ENCODE measurements around the gene ATP1B1.

The ATP1B1 gene

DNA sequence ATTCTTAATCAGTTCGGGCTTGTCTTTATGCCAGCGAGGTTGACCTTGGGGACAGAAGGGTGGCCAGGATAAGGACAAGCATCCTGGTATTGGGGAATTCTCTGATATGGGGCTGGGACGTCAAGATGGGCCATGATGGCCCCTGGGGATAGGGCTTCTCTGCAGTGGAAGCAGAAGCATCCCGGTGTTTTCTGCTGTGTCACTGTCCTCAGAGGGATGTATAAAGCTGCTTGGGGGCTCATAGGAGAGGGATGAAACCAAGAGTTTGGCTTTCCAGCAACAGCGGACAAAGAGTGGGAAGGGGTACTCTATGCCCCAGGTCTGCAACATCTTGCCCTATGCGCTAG is 1.4 kb upstream of the ATP1B1 start:
- peaks cover 12% of the 10 kb centered on the region for H3K4me1 ChIP-seq (ENCODE audit: control insufficient read depth, low read depth, low read length)
- no peak overlapping the region for H2BK120ac ChIP-seq (ENCODE audit: low read depth, low read length)
- no CpG with 5 or more reads among the region's 6 CpGs for WGBS (ENCODE audit: extremely low coverage, insufficient coverage, low lambda C conversion rate)
- no peak for DNase-seq
- peaks cover 32% of the 10 kb centered on the region for H3K79me2 ChIP-seq (ENCODE audit: control insufficient read depth, insufficient read depth, low read length)
- no peak overlapping the region for H2BK15ac ChIP-seq (replicated peaks; ENCODE audit: low read depth)
- no peak overlapping the region for H2AK5ac ChIP-seq (ENCODE audit: low read length)
- no peaks in the 10 kb centered on the region for H3K27me3 ChIP-seq (ENCODE audit: insufficient read depth, low read length, poor library complexity)
- no peak overlapping the region for H2BK5ac ChIP-seq (ENCODE audit: low read length)
- H4K5ac ChIP-seq (ENCODE audit: low read length), result no peak overlapping the region
- H3K18ac ChIP-seq (ENCODE audit: low read length), result peak overlapping the region; percentile 35
- peak overlapping the region; percentile 49 for H3K9ac ChIP-seq (ENCODE audit: low read length)
- H3K4me2 ChIP-seq (ENCODE audit: low read length), result peak overlapping the region; percentile 10
- H4K8ac ChIP-seq (ENCODE audit: low read depth, low read length), result no peak overlapping the region
- H3K56ac ChIP-seq (ENCODE audit: low read length), result peak overlapping the region; percentile 89
- no peaks in the 10 kb centered on the region for H3K36me3 ChIP-seq (ENCODE audit: control insufficient read depth, insufficient read depth, low read length)
- H3K79me1 ChIP-seq (ENCODE audit: low read length), result peaks cover 8% of the 10 kb centered on the region
- no peak overlapping the region for H3K23ac ChIP-seq (ENCODE audit: low read length)
- H3K4me3 ChIP-seq (ENCODE audit: low read length), result no peak overlapping the region
- H3K27ac ChIP-seq (ENCODE audit: low read depth, low read length), result no peak overlapping the region
- peak overlapping the region; percentile 41 for H3K4ac ChIP-seq (ENCODE audit: low read depth, low read length)

- Histone ChIP-seq H3K36me3 (ENCODE audit: control insufficient read depth, insufficient read depth, low read length) (no peaks in the 10 kb centered on the region), H3K23ac (ENCODE audit: low read length) (peak overlapping the region; percentile 1), H3K9ac (ENCODE audit: low read length) (peak overlapping the region; percentile 49), H2BK5ac (ENCODE audit: low read length) (no peak overlapping the region), H2AK5ac (ENCODE audit: low read length) (no peak overlapping the region), H3K56ac (ENCODE audit: low read length) (peak overlapping the region; percentile 89), H2BK15ac (replicated peaks; ENCODE audit: low read depth) (no peak overlapping the region), H3K27ac (ENCODE audit: low read depth, low read length) (peak overlapping the region; percentile 85), H3K4me2 (ENCODE audit: low read length) (peak overlapping the region; percentile 10), H3K79me2 (ENCODE audit: control insufficient read depth, insufficient read depth, low read length) (peaks cover 36% of the 10 kb centered on the region), H3K4me3 (ENCODE audit: low read length) (peak overlapping the region; percentile 4), H3K27me3 (ENCODE audit: insufficient read depth, low read length, poor library complexity) (no peaks in the 10 kb centered on the region), H4K5ac (ENCODE audit: low read length) (no peak overlapping the region), H3K4ac (ENCODE audit: low read depth, low read length) (peak overlapping the region; percentile 41), H2BK120ac (ENCODE audit: low read depth, low read length) (no peak overlapping the region), H3K4me1 (ENCODE audit: control insufficient read depth, low read depth, low read length) (peaks cover 15% of the 10 kb centered on the region), H4K8ac (ENCODE audit: low read depth, low read length) (peak overlapping the region; percentile 77), H3K18ac (ENCODE audit: low read length) (peak overlapping the region; percentile 35), H3K79me1 (ENCODE audit: low read length) (peaks cover 8% of the 10 kb centered on the region)
- peak; percentile 81 for DNase-seq
- WGBS (ENCODE audit: extremely low coverage, insufficient coverage, low lambda C conversion rate), result no CpG with 5 or more reads among the region's 47 CpGs
Measured at GRCh38 chr1:169105434-169106094, 926 bp upstream of the ATP1B1 start.

- H3K27me3 ChIP-seq (ENCODE audit: insufficient read depth, low read length, poor library complexity), result no peaks in the 10 kb centered on the region
- H2AK5ac ChIP-seq (ENCODE audit: low read length), result no peak overlapping the region
- no peak overlapping the region for H2BK15ac ChIP-seq (replicated peaks; ENCODE audit: low read depth)
- H3K4ac ChIP-seq (ENCODE audit: low read depth, low read length), result peak overlapping the region; percentile 92
- peak overlapping the region; percentile 85 for H3K9ac ChIP-seq (ENCODE audit: low read length)
- DNase-seq, result peak; percentile 61
- peak overlapping the region; percentile 96 for H3K18ac ChIP-seq (ENCODE audit: low read length)
- H4K8ac ChIP-seq (ENCODE audit: low read depth, low read length), result no peak overlapping the region
- peak overlapping the region; percentile 90 for H3K4me3 ChIP-seq (ENCODE audit: low read length)
- peak overlapping the region; percentile 85 for H3K27ac ChIP-seq (ENCODE audit: low read depth, low read length)
- peak overlapping the region; percentile 81 for H2BK5ac ChIP-seq (ENCODE audit: low read length)
- H3K23ac ChIP-seq (ENCODE audit: low read length), result peak overlapping the region; percentile 55
- WGBS (ENCODE audit: extremely low coverage, insufficient coverage, low lambda C conversion rate), result no CpG with 5 or more reads among the region's 41 CpGs
- no peak overlapping the region for H2BK120ac ChIP-seq (ENCODE audit: low read depth, low read length)
- H3K4me1 ChIP-seq (ENCODE audit: control insufficient read depth, low read depth, low read length), result peaks cover 13% of the 10 kb centered on the region
- H3K4me2 ChIP-seq (ENCODE audit: low read length), result peak overlapping the region; percentile 87
- no peak overlapping the region for H4K5ac ChIP-seq (ENCODE audit: low read length)
- peaks cover 43% of the 10 kb centered on the region for H3K79me2 ChIP-seq (ENCODE audit: control insufficient read depth, insufficient read depth, low read length)
- peaks cover 1% of the 10 kb centered on the region for H3K36me3 ChIP-seq (ENCODE audit: control insufficient read depth, insufficient read depth, low read length)
- H3K56ac ChIP-seq (ENCODE audit: low read length), result peak overlapping the region; percentile 98
- H3K79me1 ChIP-seq (ENCODE audit: low read length), result peaks cover 12% of the 10 kb centered on the region
Measured at GRCh38 chr1:169106921-169107602, 572 bp downstream of the ATP1B1 start.

- Histone ChIP-seq H3K18ac (ENCODE audit: low read length) (peak overlapping the region; percentile 25), H3K79me1 (ENCODE audit: low read length) (peaks cover 16% of the 10 kb centered on the region), H4K8ac (ENCODE audit: low read depth, low read length) (no peak overlapping the region), H3K36me3 (ENCODE audit: control insufficient read depth, insufficient read depth, low read length) (peaks cover 4% of the 10 kb centered on the region), H3K9ac (ENCODE audit: low read length) (peak overlapping the region; percentile 85), H4K5ac (ENCODE audit: low read length) (no peak overlapping the region), H3K4ac (ENCODE audit: low read depth, low read length) (no peak overlapping the region), H3K4me2 (ENCODE audit: low read length) (peak overlapping the region; percentile 87), H3K79me2 (ENCODE audit: control insufficient read depth, insufficient read depth, low read length) (peaks cover 46% of the 10 kb centered on the region), H3K4me3 (ENCODE audit: low read length) (peak overlapping the region; percentile 90), H2AK5ac (ENCODE audit: low read length) (no peak overlapping the region), H3K27me3 (ENCODE audit: insufficient read depth, low read length, poor library complexity) (no peaks in the 10 kb centered on the region), H3K56ac (ENCODE audit: low read length) (peak overlapping the region; percentile 98), H3K4me1 (ENCODE audit: control insufficient read depth, low read depth, low read length) (peaks cover 13% of the 10 kb centered on the region), H2BK15ac (replicated peaks; ENCODE audit: low read depth) (no peak overlapping the region), H3K27ac (ENCODE audit: low read depth, low read length) (no peak overlapping the region), H3K23ac (ENCODE audit: low read length) (peak overlapping the region; percentile 51), H2BK5ac (ENCODE audit: low read length) (no peak overlapping the region), H2BK120ac (ENCODE audit: low read depth, low read length) (no peak overlapping the region)
- no peak for DNase-seq
- no CpG with 5 or more reads among the region's 9 CpGs for WGBS (ENCODE audit: extremely low coverage, insufficient coverage, low lambda C conversion rate)
Measured at GRCh38 chr1:169107603-169108208, 1.2 kb downstream of the ATP1B1 start.

- peak overlapping the region; percentile 8 for H3K4me2 ChIP-seq (ENCODE audit: low read length)
- H3K56ac ChIP-seq (ENCODE audit: low read length), result peak overlapping the region; percentile 29
- H3K79me2 ChIP-seq (ENCODE audit: control insufficient read depth, insufficient read depth, low read length), result peaks cover 46% of the 10 kb centered on the region
- no peak overlapping the region for H3K27ac ChIP-seq (ENCODE audit: low read depth, low read length)
- no peak overlapping the region for H3K4ac ChIP-seq (ENCODE audit: low read depth, low read length)
- H4K5ac ChIP-seq (ENCODE audit: low read length), result no peak overlapping the region
- no peak overlapping the region for H2BK5ac ChIP-seq (ENCODE audit: low read length)
- no peak overlapping the region for H3K4me3 ChIP-seq (ENCODE audit: low read length)
- no peak overlapping the region for H4K8ac ChIP-seq (ENCODE audit: low read depth, low read length)
- no peak overlapping the region for H3K18ac ChIP-seq (ENCODE audit: low read length)
- DNase-seq, result no peak
- peaks cover 13% of the 10 kb centered on the region for H3K4me1 ChIP-seq (ENCODE audit: control insufficient read depth, low read depth, low read length)
- H2BK120ac ChIP-seq (ENCODE audit: low read depth, low read length), result no peak overlapping the region
- no peak overlapping the region for H2AK5ac ChIP-seq (ENCODE audit: low read length)
- no peak overlapping the region for H2BK15ac ChIP-seq (replicated peaks; ENCODE audit: low read depth)
- H3K9ac ChIP-seq (ENCODE audit: low read length), result peak overlapping the region; percentile 85
- WGBS (ENCODE audit: extremely low coverage, insufficient coverage, low lambda C conversion rate), result no CpG with 5 or more reads among the region's 2 CpGs
- H3K79me1 ChIP-seq (ENCODE audit: low read length), result peaks cover 16% of the 10 kb centered on the region
- H3K23ac ChIP-seq (ENCODE audit: low read length), result no peak overlapping the region
- no peaks in the 10 kb centered on the region for H3K27me3 ChIP-seq (ENCODE audit: insufficient read depth, low read length, poor library complexity)
- H3K36me3 ChIP-seq (ENCODE audit: control insufficient read depth, insufficient read depth, low read length), result peaks cover 4% of the 10 kb centered on the region
Measured at GRCh38 chr1:169108223-169108622, 1.7 kb downstream of the ATP1B1 start.

Measured in mesendoderm (in vitro differentiated cells).